GM18519 (cell line): ENCODE results near the gene PFAS.
"Not testable (repeated sequence)": the region's sequence is repeated elsewhere in the genome, so short reads cannot be mapped to it uniquely, and the experiment has no call there.

Source experiments
- ATAC-seq: cut with Tn5 transposase; IDR thresholded peaks from one replicate; pipeline ENCODE4 v1.9.1; 2021; ENCODE audit warnings: mild to moderate bottlenecking, moderate library complexity; ENCODE audit not compliant: unreplicated experiment, low FRiP score

PFAS gene

DNA sequence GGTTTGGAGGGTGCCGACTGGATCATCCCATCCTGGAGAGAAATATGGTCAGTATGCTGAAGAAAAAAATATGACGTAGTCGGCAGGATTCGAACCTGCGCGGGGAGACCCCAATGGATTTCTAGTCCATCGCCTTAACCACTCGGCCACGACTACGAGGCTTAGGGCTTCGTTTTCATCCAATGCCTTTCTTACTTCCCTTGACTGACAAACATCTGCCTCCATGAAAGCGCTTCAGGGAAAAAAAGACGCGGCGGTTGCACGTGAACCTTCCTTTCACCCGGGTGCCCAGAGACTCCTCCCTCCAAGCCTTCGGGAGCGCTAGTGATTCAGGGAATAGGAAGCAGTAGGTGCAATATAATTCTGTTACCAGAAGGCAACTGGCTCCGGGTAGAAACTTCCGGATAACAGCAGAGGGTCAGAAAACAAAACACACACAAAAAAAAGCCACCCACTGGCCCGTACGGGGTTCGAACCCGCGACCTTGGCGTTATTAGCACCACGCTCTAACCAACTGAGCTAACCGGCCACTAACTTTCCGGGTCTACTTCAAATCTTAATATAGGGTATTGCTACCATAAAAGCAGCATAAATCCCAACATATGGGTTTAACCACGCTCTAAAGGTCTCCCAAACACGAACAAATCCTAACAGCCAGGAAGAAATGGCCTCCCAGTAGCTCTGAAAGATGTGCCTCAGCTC is 22.4 kb upstream of the PFAS start:
- ATAC-seq: no peak

DNA sequence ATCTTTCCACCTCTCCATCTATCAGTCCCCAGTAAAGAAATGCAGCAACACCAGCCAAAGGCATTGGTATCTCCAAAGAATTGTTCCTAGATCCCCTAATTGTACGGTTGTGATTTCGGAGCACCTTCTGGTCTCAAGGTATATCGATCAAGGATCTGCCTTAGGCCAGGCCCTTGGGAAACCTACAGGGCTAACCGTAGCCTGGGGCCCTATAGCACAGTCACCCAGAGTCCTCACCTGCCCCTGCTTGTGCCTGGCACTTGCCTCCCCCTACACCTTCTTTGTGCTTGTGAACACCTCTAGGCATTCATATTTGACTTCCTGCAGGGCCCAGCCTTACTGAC is 21.9 kb upstream of the PFAS start:
- ATAC-seq: no peak

DNA sequence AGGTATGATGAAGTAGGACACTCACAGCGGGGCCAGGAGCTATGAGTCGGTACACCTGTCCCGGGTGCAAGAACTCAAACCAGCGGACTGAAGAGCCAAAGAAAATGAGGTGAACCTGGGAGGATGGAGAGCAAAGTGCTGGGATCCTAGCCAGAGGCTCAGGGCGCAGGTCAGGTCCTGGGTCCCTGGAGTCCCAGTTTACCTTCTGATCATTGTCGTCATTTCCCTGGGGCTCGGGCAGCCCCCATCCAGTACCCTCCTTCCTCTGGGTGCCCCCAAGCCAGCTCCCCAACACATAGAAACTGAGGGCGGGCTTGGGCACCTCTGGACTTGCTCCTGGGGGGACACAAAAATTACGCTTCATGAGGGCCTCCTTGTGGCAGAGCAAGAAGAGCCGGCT is 17.4 kb upstream of the PFAS start:
- ATAC-seq: no peak

DNA sequence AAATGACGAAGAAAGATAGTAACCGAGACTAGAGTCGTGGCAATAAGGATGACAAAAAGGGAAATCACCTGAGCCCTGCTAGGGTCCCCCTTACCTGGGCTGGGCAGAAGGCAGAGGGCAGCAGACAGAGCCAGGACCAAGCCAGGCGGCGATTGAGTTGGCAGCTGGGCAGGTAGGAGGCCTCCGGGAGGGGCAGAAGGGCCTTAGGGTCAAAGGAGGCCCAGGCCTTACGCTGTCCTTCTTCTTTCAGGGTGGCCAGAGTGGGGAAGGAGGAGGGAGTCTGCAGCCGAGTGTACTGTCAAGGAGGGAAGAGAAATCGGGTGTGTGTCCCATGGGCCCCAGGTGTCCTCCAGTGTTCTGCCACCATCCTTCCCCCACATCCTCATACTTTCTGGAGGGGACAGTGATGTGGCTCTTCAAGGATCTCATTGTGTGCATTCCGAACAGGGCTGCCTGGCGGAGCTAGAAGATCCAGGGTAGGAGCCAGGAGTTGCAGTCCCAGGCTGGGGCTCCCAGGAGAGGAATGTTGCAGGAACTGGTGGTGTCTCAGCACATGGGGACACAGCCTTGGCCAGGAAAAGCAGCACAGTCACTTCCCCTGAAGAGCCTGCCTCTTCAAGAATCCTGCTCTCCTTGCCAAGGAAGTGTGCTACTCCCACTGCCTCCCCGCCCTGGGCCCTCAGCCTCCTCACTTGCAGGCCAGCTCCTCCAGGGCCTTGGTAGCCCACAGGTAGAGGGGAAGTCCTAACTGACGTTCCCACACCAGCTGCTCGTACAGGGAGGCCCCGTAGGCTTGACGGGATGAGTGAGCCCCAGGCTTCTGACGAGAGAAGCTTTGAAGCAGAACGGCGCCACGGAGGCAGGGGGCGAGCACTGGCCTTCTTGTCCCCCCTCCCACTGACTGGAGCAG is 14.5 kb upstream of the PFAS start:
- no peak for ATAC-seq

DNA sequence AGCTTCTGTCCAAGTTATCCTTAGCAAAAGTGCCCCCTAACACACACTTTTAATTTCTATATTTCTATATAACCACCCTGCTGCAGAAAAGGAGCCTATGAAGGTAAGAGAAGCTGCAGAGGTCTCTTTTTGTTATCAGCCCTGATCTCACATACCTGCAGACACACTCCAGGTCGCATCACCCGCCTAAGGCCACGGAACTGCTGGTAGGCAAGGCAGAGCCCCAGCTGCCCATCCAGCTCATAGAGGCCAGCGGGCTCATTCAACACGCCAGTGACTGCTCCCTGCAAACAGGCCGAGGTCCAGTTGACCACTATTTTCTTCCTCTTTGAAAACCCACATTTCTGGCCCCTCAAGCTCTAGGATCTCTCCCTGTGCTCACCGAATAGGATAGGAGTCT is 13.4 kb upstream of the PFAS start:
- ATAC-seq: no peak

DNA sequence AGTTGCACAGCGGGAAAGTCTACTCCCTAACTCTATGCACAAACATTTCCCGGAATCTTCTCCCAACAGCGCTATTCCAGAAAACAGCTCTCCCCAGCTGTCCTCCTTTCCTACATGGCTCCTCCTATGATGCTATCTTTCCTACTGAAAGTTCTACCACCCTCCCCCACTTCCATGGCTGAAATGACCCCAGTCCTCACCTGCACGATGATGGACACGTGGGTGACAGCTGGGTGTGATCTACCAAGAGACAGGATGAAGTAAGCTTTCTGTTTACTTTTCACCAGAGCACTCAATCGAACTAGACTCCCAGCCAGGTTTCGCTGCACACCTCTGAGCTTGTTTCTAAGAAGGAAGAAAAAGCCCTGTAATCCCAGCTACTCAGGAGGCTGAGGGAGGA is 11.9 kb upstream of the PFAS start:
- no peak for ATAC-seq

DNA sequence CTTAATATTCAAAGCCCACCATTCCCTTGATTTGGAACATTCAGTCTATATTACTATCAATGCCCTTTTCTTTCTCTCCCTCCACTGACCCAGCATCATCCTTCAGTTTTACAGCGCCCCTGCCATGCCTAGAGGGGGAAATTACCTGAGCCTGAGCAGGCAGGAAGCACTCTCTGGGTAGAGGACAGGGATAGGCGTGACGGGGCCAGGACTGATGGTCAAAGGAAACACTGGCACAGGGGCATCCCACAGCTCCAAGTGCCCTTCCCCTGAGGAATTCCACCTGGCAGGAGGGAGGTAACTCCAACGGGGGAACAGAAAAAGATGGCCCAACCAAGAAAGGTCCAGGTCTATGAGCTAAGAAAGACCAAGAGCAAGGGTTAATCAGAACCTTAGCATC is 11.2 kb upstream of the PFAS start:
- ATAC-seq: no peak

DNA sequence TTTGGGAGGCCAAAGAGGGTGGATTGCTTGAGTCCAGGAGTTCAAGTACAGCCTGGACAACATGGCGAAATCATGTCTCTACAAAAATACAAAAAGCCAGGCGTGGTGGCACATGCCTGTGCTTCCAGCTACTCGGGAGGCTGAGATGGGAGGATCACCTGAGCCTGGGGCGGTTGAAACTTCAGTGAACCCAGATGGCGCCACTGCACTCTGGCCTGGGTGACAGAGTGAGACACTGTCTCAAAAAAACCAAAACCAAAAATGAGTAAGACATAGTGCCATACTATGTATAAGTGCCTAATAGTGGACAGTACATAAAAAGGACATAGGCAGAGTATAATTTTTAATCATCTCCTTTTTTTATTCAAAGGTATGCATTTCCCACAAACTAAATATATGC is 5.3 kb upstream of the PFAS start:
- no peak for ATAC-seq

DNA sequence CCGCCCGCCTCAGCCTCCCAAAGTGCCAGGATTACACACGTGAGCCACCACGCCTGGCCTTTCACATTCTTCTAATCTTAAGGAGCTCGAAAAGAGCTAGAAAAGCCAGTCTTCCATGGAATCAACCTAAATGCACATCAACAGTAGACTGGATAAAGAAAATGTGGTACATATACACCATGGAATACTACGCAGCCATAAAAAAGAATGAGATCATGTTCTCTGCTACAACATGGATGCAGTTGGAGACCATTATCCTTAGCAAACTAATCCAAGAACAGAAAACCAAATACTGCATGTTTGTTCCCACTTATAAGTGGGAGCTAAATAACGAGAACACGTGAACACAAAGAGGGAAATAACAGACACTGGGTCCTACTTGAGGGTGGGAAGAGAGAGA is 4.3 kb upstream of the PFAS start:
- no peak for ATAC-seq

DNA sequence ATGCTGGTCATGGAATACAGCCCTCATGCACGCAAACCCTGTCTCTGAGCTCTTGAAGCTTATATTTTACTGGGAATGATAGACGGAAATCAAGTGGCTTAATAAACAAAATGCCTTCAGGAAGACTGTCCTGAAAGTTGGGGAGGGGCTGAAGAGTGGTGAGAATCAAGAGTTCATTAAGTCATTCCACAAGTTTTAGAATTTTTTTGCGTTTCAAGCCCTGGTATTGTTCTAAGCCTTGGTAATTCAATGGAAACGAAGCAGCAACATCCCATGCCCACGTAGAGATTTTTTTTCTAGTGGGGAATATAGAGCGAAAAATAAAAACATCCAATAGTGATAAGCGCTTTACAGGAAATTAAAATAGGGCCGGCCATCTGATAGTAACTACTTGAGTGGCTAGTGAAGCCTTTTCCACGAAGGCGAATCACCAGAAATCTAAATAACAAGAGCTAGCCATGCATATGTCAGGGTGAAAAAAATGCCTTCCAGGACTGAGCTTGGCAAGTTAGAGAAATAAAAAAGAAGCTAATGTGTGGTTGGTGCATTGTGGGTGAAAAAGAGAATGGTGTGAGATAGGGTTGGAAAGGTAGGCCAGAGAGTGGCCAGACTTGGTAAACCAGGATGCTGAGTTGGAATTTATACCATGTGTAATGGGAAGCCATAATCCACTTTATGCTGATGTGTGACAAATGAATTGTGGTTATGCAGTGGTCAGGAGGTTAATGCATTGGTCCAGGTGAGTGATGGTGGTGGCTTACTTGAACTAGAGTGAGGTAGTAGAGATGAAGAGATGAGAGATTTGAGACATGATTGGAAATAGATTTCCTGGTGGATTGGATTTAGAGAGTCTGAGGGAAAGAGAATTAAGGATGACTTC is 772 bp downstream of the PFAS start:
- no peak for ATAC-seq

DNA sequence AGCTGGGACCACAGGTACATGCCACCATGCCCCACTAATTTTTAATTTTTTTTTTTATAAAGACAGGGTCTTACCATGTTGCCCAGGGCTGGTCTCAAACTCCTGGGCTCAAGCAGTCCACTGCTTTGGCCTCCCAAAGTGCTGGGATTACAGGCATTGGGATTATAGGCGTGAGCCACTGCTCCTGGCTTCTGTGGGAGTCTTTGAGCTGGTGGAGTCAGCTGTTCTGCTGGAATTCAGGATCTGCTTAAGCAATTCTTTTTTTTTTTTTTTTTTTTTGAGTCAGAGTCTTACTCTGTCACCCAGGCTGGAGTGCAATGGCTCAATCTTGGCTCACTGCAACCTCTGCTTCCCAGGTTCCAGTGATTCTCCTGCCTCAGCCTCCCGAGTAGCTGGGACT is 2.3 kb downstream of the PFAS start:
- not testable (repeated sequence) for ATAC-seq

DNA sequence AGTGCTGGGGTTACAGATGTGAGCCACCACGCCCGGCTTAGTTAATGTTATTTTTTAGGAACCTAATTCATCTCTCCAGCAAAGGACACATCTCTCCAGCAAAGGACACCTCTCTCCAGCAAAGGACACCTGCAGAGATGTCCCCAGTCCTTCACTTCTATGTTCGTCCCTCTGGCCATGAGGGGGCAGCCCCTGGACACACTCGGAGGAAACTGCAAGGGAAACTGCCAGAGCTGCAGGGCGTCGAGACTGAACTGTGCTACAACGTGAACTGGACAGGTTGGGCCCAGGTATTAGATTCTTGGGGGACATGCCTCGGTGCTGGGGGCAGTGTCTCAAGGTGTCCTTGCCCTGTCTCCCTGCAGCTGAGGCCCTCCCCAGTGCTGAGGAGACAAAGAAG is 4.7 kb downstream of the PFAS start:
- no peak for ATAC-seq

DNA sequence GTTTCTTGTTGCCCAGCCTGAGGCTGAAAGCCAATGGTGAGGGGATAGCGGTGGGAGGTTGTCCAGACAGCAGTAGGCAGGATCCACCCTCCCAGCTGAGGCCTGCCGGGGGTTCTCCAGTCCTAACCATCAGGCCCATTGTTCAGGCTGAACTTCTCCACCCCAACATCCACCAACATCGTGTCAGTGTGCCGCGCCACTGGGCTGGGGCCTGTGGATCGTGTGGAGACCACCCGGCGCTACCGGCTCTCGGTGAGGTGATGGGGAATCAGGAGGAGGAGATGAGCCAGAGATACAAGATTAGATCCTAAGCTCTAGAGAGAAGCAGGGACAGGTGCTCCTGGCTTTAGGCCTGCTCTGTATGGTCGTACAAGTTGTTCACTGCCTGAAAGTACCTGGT is 5.8 kb downstream of the PFAS start:
- no peak for ATAC-seq

DNA sequence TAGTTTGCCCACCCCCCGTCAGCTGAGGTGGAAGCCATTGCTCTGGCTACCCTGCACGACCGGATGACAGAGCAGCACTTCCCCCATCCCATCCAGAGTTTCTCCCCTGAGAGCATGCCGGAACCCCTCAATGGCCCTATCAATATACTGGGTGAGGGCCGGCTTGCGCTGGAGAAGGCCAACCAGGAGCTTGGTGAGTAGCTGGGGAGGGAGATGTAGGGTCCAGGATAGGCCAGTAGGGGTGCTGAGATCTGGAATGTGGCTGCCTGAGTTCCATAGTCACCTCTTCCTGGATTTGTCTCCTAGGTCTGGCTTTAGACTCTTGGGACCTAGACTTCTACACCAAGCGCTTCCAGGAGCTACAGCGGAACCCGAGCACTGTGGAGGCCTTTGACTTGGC is 6.4 kb downstream of the PFAS start:
- no peak for ATAC-seq

DNA sequence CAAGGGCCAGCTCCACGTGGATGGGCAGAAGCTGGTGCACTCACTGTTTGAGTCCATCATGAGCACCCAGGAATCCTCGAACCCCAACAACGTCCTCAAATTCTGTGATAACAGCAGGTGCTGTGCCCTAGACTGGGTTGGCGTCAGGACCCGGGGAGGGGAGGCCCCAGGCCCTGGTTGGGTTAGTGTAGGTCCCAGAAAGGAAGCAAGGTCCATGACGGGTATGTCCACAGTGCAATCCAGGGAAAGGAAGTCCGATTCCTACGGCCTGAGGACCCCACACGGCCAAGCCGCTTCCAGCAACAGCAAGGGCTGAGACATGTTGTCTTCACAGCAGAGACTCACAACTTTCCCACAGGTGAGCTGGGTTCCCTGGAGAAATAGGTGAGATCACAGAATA is 7.2 kb downstream of the PFAS start:
- no peak for ATAC-seq

DNA sequence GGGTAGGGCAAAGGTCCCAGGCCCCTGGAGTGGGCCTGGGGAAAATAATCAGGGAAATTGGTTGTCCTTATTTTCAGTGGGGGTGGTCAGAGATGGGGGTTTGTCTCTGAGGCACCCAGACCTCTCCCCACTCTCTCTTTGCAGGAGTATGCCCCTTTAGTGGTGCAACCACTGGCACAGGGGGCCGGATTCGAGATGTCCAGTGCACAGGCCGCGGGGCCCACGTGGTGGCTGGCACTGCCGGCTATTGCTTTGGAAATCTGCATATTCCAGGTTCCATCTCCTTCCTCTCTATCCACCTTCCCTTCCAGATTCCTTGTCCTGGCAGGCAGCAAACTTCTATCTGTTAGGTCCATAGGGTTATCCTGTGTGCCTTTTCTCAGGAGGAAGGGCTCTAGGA is 7.6 kb downstream of the PFAS start:
- no peak for ATAC-seq

DNA sequence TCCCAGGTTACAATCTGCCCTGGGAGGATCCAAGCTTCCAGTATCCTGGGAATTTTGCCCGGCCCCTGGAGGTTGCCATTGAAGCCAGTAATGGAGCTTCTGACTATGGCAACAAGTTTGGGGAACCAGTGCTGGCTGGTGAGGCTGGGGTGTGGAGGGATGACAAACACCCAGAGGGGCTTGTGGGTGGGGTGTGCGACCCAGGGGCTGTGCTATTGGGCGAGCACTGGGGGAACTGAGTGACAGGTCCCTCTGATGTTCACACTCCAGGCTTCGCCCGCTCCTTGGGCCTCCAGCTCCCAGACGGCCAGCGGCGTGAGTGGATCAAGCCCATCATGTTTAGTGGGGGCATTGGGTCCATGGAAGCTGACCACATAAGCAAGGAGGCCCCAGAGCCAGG is 8.7 kb downstream of the PFAS start:
- ATAC-seq: no peak

DNA sequence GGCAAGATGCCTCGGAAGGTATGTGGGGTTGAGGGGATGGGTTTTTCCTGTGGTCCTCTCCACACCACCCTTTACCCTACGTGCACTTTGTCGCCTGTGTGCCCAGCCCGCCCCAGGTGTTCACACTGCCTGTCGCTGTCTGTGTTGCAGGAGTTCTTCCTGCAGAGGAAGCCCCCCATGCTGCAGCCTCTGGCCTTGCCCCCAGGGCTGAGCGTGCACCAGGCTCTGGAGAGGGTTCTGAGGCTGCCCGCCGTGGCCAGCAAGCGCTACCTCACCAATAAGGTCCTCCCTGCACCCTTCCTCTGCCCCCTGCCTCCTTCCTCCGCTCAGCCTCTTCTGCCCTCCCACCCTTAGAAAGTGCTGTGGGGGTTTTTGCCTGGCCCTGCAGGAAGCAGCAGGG is 15.2 kb downstream of the PFAS start:
- ATAC-seq: no peak

DNA sequence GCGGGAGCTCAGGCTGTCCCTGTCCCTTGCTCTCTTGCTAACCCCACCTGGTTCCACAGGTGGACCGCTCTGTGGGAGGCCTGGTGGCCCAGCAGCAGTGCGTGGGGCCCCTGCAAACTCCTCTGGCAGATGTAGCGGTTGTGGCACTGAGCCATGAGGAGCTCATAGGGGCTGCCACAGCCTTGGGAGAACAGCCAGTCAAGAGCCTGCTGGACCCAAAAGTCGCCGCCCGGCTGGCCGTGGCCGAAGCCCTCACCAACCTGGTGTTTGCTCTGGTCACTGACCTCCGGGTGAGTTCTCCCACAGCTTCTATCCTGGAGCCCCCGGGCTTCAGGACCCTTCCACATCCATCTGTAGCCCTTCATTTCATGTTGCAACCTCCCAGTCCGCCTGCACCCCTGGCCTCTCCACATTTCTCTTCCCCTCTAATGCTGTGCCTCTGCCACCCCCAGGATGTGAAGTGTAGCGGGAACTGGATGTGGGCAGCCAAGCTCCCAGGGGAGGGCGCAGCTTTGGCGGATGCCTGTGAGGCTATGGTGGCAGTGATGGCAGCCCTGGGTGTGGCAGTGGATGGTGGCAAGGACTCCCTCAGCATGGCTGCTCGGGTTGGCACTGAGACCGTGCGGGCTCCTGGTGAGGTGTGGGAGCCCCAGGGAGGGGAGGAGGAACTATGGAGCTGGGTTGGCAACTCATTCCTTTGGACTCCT is 15.9 kb downstream of the PFAS start:
- no peak for ATAC-seq

DNA sequence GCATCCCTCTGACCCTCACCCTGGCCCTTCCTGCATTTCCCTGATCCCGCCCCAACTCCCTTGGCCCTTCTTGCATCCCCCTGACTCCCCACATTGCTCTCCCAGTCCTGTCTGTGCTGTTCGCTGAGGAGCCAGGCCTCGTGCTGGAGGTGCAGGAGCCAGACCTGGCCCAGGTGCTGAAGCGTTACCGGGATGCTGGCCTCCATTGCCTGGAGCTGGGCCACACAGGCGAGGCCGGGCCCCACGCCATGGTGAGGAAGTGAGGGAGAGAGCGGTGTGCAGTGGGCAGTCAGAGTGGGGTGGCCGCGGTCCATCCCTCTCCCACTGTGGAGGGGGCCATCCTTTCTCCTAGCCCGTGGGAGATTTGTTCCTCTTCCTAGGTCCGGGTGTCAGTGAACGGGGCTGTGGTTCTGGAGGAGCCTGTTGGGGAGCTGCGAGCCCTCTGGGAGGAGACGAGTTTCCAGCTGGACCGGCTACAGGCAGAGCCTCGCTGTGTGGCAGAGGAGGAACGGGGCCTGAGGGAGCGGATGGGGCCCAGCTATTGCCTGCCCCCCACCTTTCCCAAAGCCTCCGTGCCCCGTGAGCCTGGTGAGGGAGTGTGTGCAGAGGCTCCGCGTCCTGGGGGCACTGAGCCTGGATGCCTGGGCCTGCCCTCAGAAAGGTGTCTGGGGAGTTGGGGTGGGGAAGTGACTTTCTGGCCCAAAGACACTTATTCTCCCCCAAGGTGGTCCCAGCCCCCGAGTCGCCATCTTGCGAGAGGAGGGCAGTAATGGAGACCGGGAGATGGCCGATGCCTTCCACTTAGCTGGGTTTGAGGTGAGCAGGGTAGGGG is 17.8 kb downstream of the PFAS start:
- ATAC-seq: no peak
